H1 (cell line): ENCODE measurements around the gene IFNG. TPM values are rescaled to one million over a fixed set of nuclear protein-coding genes. Genes with fewer than 3 reads are reported as not detected.

Experiments
- CTCF ChIA-PET: fragments of 300-600 bp; sonication (Branson Sonifier 250); formaldehyde crosslinking; loops from one replicate; lab custom pipeline; 2021; ENCODE audit not compliant: partially characterized antibody; lab: Charles Lee
- POLR2A ChIA-PET: fragments of 300-600 bp; sonication (Branson Sonifier 250); formaldehyde crosslinking; loops from one replicate; lab custom pipeline; 2021; ENCODE audit warnings: inconsistent platforms; ENCODE audit not compliant: partially characterized antibody; lab: Charles Lee
- DNase-seq, 2 experiments: peaks; one replicate each; pipeline versions ENCODE4 v3.0.0 to v3.0.0-alpha.2; 2010 to 2022; ENCODE audit warnings: low spot score in 2 of 2, low read depth in 1 of 2, mixed read lengths in 1 of 2
- FAIRE-seq: peaks from 2 replicates; lab custom pipeline; 2011; peaks lifted over from hg19 to GRCh38; lab: Jason Lieb, UNC
- H2AFZ ChIP-seq: 2 replicates; pipeline ENCODE4 v1.8.1; 2012; ENCODE audit warnings: low read length, inconsistent platforms
- H2AK5ac ChIP-seq: 2 replicates; pipeline ENCODE4 v1.6.1; 2013; ENCODE audit warnings: low read depth, low read length
- H2BK120ac ChIP-seq: replicated peaks from 2 replicates; pipeline ENCODE3; 2013; ENCODE audit warnings: low read depth, low read length, inconsistent platforms
- H2BK12ac ChIP-seq: 2 replicates; pipeline ENCODE4 v1.6.1; 2013; ENCODE audit warnings: low read depth, low read length
- H2BK15ac ChIP-seq: 2 replicates; pipeline ENCODE4 v1.6.1; 2013; ENCODE audit warnings: low read length
- H2BK20ac ChIP-seq: 2 replicates; pipeline ENCODE4 v1.6.1; 2013; ENCODE audit warnings: low read length
- H2BK5ac ChIP-seq: 2 replicates; pipeline ENCODE4 v1.6.1; 2013; ENCODE audit warnings: low read depth, low read length
- H3K14ac ChIP-seq: 2 replicates; pipeline ENCODE4 v1.6.1; 2013; ENCODE audit warnings: inconsistent platforms; ENCODE audit not compliant: insufficient read length
- H3K18ac ChIP-seq: 2 replicates; pipeline ENCODE4 v1.6.1; 2013; ENCODE audit warnings: low read length; ENCODE audit errors: extremely low read depth
- H3K23ac ChIP-seq: 2 replicates; pipeline ENCODE4 v1.6.1; 2013; ENCODE audit warnings: inconsistent platforms; ENCODE audit not compliant: insufficient read length
- H3K23me2 ChIP-seq: 2 replicates; pipeline ENCODE4 v1.6.1; 2013; ENCODE audit warnings: low read depth, low read length
- H3K27ac ChIP-seq: 2 replicates; pipeline ENCODE4 v1.6.1; 2011; ENCODE audit warnings: low read depth, low read length, inconsistent platforms
- H3K27me3 ChIP-seq, 4 experiments: replicated peaks in 1 of 4; 1 replicate in 1 of 4; 2 replicates in 3 of 4; pipeline versions ENCODE4 v1.6.1 to v1.8.1; 2011 to 2013; ENCODE audit warnings: low read length in 3 of 4, mild to moderate bottlenecking in 3 of 4, inconsistent platforms in 2 of 4, mixed read lengths in 2 of 4, moderate library complexity in 1 of 4; ENCODE audit not compliant: control insufficient read depth in 3 of 4, insufficient read depth in 3 of 4; ENCODE audit errors: extremely low read depth in 1 of 4
- H3K36me3 ChIP-seq, 4 experiments: 2 replicates each; pipeline versions ENCODE4 v1.6.1 to v1.8.1; 2011 to 2013; ENCODE audit warnings: mild to moderate bottlenecking in 4 of 4, low read length in 3 of 4, moderate library complexity in 2 of 4, control low read depth in 1 of 4, inconsistent platforms in 1 of 4; ENCODE audit not compliant: insufficient read depth in 4 of 4, control insufficient read depth in 2 of 4
- H3K4ac ChIP-seq: replicated peaks from 2 replicates; pipeline ENCODE3; 2013; ENCODE audit warnings: low read length, low read depth, mixed read lengths, inconsistent platforms; ENCODE audit not compliant: insufficient read length
- H3K4me1 ChIP-seq, 4 experiments: replicated peaks in 1 of 4; 1 replicate in 1 of 4; 2 replicates in 3 of 4; pipeline versions ENCODE4 v1.6.1 to v1.8.1; 2011 to 2013; ENCODE audit warnings: low read length in 3 of 4, inconsistent platforms in 2 of 4, mixed read lengths in 1 of 4; ENCODE audit not compliant: insufficient read depth in 4 of 4, control insufficient read depth in 3 of 4
- H3K4me2 ChIP-seq, 2 experiments: 2 replicates each; pipeline versions ENCODE4 v1.6.1 to v1.8.1; 2011 to 2013; ENCODE audit warnings: low read depth in 2 of 2, low read length in 2 of 2, control low read depth in 1 of 2, inconsistent platforms in 1 of 2, mild to moderate bottlenecking in 1 of 2; ENCODE audit not compliant: insufficient read depth in 1 of 2
- H3K4me3 ChIP-seq, 4 experiments: fragments of 200-600, 300-600 bp in 1 of 4; sonication (generic), shearing (Covaris generic), sonication (Bioruptor Twin) in 1 of 4; 2 replicates each; pipeline versions ENCODE4 v1.5.1 to v1.8.1; 2011 to 2016; ENCODE audit warnings: low read length in 4 of 4, low read depth in 3 of 4, control low read depth in 2 of 4, inconsistent platforms in 2 of 4, mild to moderate bottlenecking in 2 of 4, mixed read lengths in 1 of 4, moderate library complexity in 1 of 4; ENCODE audit not compliant: insufficient read depth in 2 of 4; ENCODE audit errors: extremely low read depth in 1 of 4
- H3K56ac ChIP-seq: replicated peaks from 2 replicates; pipeline ENCODE3; 2013; ENCODE audit warnings: low read depth, mild to moderate bottlenecking, mixed read lengths, low read length, inconsistent platforms; ENCODE audit not compliant: insufficient read length
- H3K79me1 ChIP-seq: 2 replicates; pipeline ENCODE4 v1.6.1; 2013; ENCODE audit warnings: low read depth, low read length, control low read depth
- H3K79me2 ChIP-seq, 2 experiments: 2 replicates each; pipeline versions ENCODE4 v1.6.1 to v1.8.1; 2012 to 2013; ENCODE audit warnings: low read length in 2 of 2, mild to moderate bottlenecking in 2 of 2, inconsistent platforms in 1 of 2; ENCODE audit not compliant: insufficient read depth in 2 of 2, control insufficient read depth in 1 of 2
- H3K9ac ChIP-seq, 4 experiments: replicated peaks in 1 of 4; 1 replicate in 1 of 4; 2 replicates in 3 of 4; pipeline versions ENCODE4 v1.6.1 to v1.8.1; 2011 to 2013; ENCODE audit warnings: low read depth in 3 of 4, low read length in 3 of 4, control low read depth in 2 of 4, mild to moderate bottlenecking in 2 of 4, moderate library complexity in 2 of 4, inconsistent platforms in 1 of 4; ENCODE audit errors: extremely low read depth in 1 of 4
- H3K9me3 ChIP-seq, 2 experiments: 2 replicates each; pipeline versions ENCODE4 v1.6.1 to v1.8.1; 2012 to 2013; ENCODE audit warnings: mild to moderate bottlenecking in 2 of 2, moderate library complexity in 2 of 2, control low read depth in 1 of 2, inconsistent platforms in 1 of 2, low read depth in 1 of 2, low read length in 1 of 2, mixed read lengths in 1 of 2; ENCODE audit not compliant: insufficient read depth in 2 of 2
- H4K20me1 ChIP-seq, 2 experiments: replicated peaks in 1 of 2; 2 replicates each; pipeline versions ENCODE3 to v1.8.1; 2011 to 2013; ENCODE audit warnings: inconsistent platforms in 2 of 2, low read length in 2 of 2, mild to moderate bottlenecking in 1 of 2; ENCODE audit not compliant: insufficient read depth in 2 of 2, control insufficient read depth in 1 of 2
- H4K5ac ChIP-seq: 2 replicates; pipeline ENCODE4 v1.6.1; 2013; ENCODE audit warnings: low read length, low read depth, mixed read lengths, inconsistent platforms; ENCODE audit not compliant: insufficient read length
- H4K8ac ChIP-seq: 2 replicates; pipeline ENCODE4 v1.8.0; 2013; ENCODE audit warnings: mild to moderate bottlenecking, moderate library complexity, low read length, inconsistent platforms; ENCODE audit not compliant: insufficient read depth; ENCODE audit errors: extremely low read depth
- H4K91ac ChIP-seq: replicated peaks from 2 replicates; pipeline ENCODE3; 2013; ENCODE audit warnings: low read length, mixed read lengths, inconsistent platforms; ENCODE audit not compliant: insufficient read length
- CEBPB ChIP-seq: IDR thresholded peaks from 2 replicates; pipeline ENCODE4 v1.6.1; 2012; ENCODE audit warnings: low read depth, low read length
- NANOG ChIP-seq: IDR thresholded peaks from 2 replicates; pipeline ENCODE4 v1.6.1; 2011; ENCODE audit warnings: low read length, low read depth, mild to moderate bottlenecking, inconsistent platforms; ENCODE audit not compliant: insufficient read depth, poor library complexity, severe bottlenecking
- RFX5 ChIP-seq: IDR thresholded peaks from 2 replicates; pipeline ENCODE4 v1.6.1; 2011; ENCODE audit warnings: low read depth, low read length, improper control_type of control experiment, borderline replicate concordance
- SIN3A ChIP-seq, 2 experiments: IDR thresholded peaks in 1 of 2; conservative IDR thresholded peaks in 1 of 2; 2 replicates each; pipeline ENCODE4 v1.6.1; 2011 to 2012; ENCODE audit warnings: low read length in 2 of 2, improper control_type of control experiment in 1 of 2, low read depth in 1 of 2, mild to moderate bottlenecking in 1 of 2
- WGBS, 2 experiments: shearing (Covaris generic) in 1 of 2; methylation state at CpG; one replicate each; pipeline versions ENCODE4 v1.1.6 to v1.1.7; 2013 to 2015; ENCODE audit warnings: low lambda C conversion rate in 2 of 2, mixed read lengths in 2 of 2, inconsistent platforms in 1 of 2, low coverage in 1 of 2, missing lambda C conversion rate in 1 of 2; ENCODE audit not compliant: insufficient replicate concordance in 2 of 2, insufficient coverage in 1 of 2, insufficient read length in 1 of 2; ENCODE audit errors: extremely low coverage in 1 of 2, missing lambda C conversion rate in 1 of 2; 5-methylcytosine and 5-hydroxymethylcytosine counted together
- polyA plus RNA-seq, 7 experiments: library from polyadenylated mRNA; depleted of rRNA in 3 of 7; stranded (reverse) in 5 of 7; unstranded in 2 of 7; fragments of >200 nt in 5 of 7; fragments of 200-250 nt in 2 of 7; gene quantifications; 1 replicate in 5 of 7; 2 replicates in 1 of 7; 4 replicates in 1 of 7; pipeline versions ENCODE4 v1.2.1 to v1.2.3, GENCODE V29; 2011 to 2013; ENCODE audit warnings: missing spikeins in 2 of 7, mixed read lengths in 2 of 7
- total RNA-seq: library from RNA; stranded (reverse); fragmentation: NEBNext Ultra II Directional; extraction: Animal tissue kit (Norgen Biotek cat#: 25700); gene quantifications from 2 replicates; pipeline ENCODE4 v1.2.1, GENCODE V29; 2021

Gene IFNG
- total and polyA plus RNA-seq, 2 of the 8 experiments (the other 6 are each of a cell fraction or from before 2014, with no cell fraction given): not detected

GRCh38 chr12:68157380-68157779 is 2.2 kb downstream of the IFNG start:
- 64% methylated on average over 4 of the region's 4 CpGs; no CpG with 5 or more reads in 1 of the 2 experiments for whole genome bisulfite sequencing, 2 experiments
- H3K9ac ChIP-seq: no peak overlapping the region
- H3K4me1 ChIP-seq: no peaks in the 10 kb centered on the region
- H3K4me2 ChIP-seq: no peak overlapping the region
- no peaks in the 10 kb centered on the region for H4K20me1 ChIP-seq
- H4K5ac ChIP-seq: no peak overlapping the region
- H3K4ac ChIP-seq: no peak overlapping the region
- no peak overlapping the region for H2BK5ac ChIP-seq
- no peak overlapping the region for H4K8ac ChIP-seq
- no peaks in the 10 kb centered on the region for H3K27me3 ChIP-seq
- FAIRE-seq: no peak
- no peaks in the 10 kb centered on the region for H3K79me2 ChIP-seq
- no peak overlapping the region for H2BK120ac ChIP-seq
- ChIA-PET POLR2A (interaction anchor here (0.7 kb wide), 1 partner anchor 62 kb away, joined by 3 read pairs; no protein-coding TSS in a partner anchor), CTCF (interaction anchor here (0.7 to 7.5 kb wide), 29 partner anchors 9 to 174 kb away, joined by 3 to 82 read pairs (median 5); partner anchors contain the start of gene MDM1)
- no peak overlapping the region for H2BK20ac ChIP-seq
- no peak overlapping the region for H3K18ac ChIP-seq
- H3K4me3 ChIP-seq: no peak overlapping the region
- H2AK5ac ChIP-seq: no peak overlapping the region
- no peaks in the 10 kb centered on the region for H3K23me2 ChIP-seq
- H3K36me3 ChIP-seq: no peaks in the 10 kb centered on the region
- H2BK12ac ChIP-seq: no peak overlapping the region
- H3K79me1 ChIP-seq: no peaks in the 10 kb centered on the region
- H2AFZ ChIP-seq: peak overlapping the region; percentile 91; the same call in 1 of the 2 replicates
- H3K23ac ChIP-seq: no peak overlapping the region
- DNase-seq: no peak
- H2BK15ac ChIP-seq: no peak overlapping the region
- no peak overlapping the region for H3K27ac ChIP-seq
- no peaks in the 10 kb centered on the region for H3K9me3 ChIP-seq
- H3K14ac ChIP-seq: no peak overlapping the region
- H3K56ac ChIP-seq: no peak overlapping the region
- no peak overlapping the region for H4K91ac ChIP-seq
- TF ChIP-seq SIN3A (conservative IDR thresholded peaks at IDR 0.05 in 1 of 2, IDR thresholded peaks at IDR 0.05 in 1 of 2; ENCODE audit: low read depth in 1 of 2, low read length in 2 of 2) (no peak), NANOG (no peak), RFX5 (no peak), CEBPB (0 out of 2 replicates have a peak, but pooled peaks have one; percentile 41)
